SK-N-SH (cell line): ENCODE data around the gene DSCAML1.

Experiments used
- GABPA ChIP-seq: IDR thresholded peaks from 2 replicates; pipeline ENCODE4 v1.4.0; 2012; ENCODE audit warnings: low read depth, mild to moderate bottlenecking
- POLR2AphosphoS5 ChIP-seq: IDR thresholded peaks from 2 replicates; pipeline ENCODE4 v1.6.1; 2012; ENCODE audit warnings: low read depth, low read length
- RXRA ChIP-seq: IDR thresholded peaks from 2 replicates; pipeline ENCODE4 v1.4.0; 2012; ENCODE audit warnings: low read depth, mild to moderate bottlenecking, borderline replicate concordance
- TF ChIP-seq, protein P1 (sequence below): fragments of 200-600 bp; sonication (generic); IDR thresholded peaks from 2 replicates; pipeline ENCODE4 v1.6.1; 2017; ENCODE audit warnings: antibody characterized with exemption, mild to moderate bottlenecking, moderate library complexity

DNA sequence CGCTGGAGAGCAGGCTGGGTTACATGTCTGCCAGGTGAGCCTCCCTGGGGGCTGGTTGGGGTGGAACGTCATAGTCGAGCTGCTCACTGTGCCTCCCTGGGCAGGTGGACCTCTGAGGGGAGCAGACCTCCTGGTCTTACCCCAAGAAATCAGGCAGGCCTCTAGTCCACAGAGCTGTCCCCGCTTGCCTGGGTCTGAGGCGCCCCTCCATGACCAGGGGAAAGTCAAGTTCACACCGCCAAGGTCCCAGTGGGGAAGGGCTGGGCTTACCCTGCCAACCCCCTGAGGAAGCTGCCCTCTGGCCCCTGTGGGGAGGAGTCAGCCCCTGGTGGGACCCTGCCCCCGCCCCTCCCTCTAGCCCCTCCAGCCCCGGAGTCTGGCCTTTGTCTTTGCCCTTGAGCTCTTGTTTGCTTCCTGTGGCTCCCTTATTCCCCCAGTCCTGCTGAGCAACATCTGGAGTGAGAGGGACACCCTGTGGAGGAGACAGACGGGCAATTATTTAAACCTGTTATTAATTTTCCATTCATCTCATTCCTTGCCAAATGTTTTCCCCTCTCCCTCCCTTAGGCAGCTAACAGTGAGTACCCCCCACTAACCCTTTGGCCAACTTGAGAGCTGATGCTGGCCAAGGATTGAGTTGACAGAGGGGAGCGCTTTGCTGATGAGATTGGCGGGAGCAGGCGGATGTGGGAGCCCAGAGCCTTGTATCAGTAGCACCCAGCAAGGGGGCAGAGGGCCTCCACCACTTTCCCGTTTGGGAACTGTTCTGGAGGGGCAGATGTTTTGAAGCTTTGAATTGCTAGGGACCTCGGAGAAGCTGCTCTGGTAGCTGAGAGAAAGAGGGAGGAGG is 385.9 kb downstream of the DSCAML1 start:
- TF ChIP-seq, protein P1, sequence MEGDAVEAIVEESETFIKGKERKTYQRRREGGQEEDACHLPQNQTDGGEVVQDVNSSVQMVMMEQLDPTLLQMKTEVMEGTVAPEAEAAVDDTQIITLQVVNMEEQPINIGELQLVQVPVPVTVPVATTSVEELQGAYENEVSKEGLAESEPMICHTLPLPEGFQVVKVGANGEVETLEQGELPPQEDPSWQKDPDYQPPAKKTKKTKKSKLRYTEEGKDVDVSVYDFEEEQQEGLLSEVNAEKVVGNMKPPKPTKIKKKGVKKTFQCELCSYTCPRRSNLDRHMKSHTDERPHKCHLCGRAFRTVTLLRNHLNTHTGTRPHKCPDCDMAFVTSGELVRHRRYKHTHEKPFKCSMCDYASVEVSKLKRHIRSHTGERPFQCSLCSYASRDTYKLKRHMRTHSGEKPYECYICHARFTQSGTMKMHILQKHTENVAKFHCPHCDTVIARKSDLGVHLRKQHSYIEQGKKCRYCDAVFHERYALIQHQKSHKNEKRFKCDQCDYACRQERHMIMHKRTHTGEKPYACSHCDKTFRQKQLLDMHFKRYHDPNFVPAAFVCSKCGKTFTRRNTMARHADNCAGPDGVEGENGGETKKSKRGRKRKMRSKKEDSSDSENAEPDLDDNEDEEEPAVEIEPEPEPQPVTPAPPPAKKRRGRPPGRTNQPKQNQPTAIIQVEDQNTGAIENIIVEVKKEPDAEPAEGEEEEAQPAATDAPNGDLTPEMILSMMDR = no peak
- TF ChIP-seq GABPA (no peak), RXRA (no peak), POLR2AphosphoS5 (no peak)
